ENCODE data around the gene TRIM17. TPM values are rescaled to one million over a fixed set of nuclear protein-coding genes. Genes with fewer than 3 reads are reported as not detected.
A peak's percentile ranks its signal among the peaks of the same experiment; 100 is the strongest.

Gene TRIM17
- total and polyA plus RNA-seq, 2 donors from 2014 or later = 1.3 to 6.5 TPM

GRCh38 chr1:228370439-228370940 is 46.2 kb downstream of the TRIM17 start:
- Histone ChIP-seq H3K27ac (ENCODE audit: low read depth in 2 of 2, low read length in 2 of 2) (no peak overlapping the region), H3K4me3 (ENCODE audit: low read length in 3 of 3) (no peak overlapping the region), H3K36me3 (ENCODE audit: control insufficient read depth in 2 of 3, insufficient read depth in 3 of 3, low read length in 3 of 3) (no peaks in the 10 kb centered on the region), H3K27me3 (ENCODE audit: control insufficient read depth, insufficient read depth, low read length) (no peaks in the 10 kb centered on the region), H3K9ac (ENCODE audit: low read length in 3 of 3) (no peak overlapping the region), H3K9me3 (ENCODE audit: control insufficient read depth in 2 of 3, insufficient read depth in 1 of 3, low read length in 3 of 3) (no peaks in the 10 kb centered on the region), H3K4me1 (ENCODE audit: control insufficient read depth in 2 of 3, insufficient read depth in 2 of 3, low read depth in 1 of 3, low read length in 3 of 3) (peaks cover 0 to 12% (median 0%) of the 10 kb centered on the region in 3 donors)
- intact Hi-C loops (cut with DNase I) = no loop called here
- FAIRE-seq = no peak
- TF ChIP-seq, protein P1, sequence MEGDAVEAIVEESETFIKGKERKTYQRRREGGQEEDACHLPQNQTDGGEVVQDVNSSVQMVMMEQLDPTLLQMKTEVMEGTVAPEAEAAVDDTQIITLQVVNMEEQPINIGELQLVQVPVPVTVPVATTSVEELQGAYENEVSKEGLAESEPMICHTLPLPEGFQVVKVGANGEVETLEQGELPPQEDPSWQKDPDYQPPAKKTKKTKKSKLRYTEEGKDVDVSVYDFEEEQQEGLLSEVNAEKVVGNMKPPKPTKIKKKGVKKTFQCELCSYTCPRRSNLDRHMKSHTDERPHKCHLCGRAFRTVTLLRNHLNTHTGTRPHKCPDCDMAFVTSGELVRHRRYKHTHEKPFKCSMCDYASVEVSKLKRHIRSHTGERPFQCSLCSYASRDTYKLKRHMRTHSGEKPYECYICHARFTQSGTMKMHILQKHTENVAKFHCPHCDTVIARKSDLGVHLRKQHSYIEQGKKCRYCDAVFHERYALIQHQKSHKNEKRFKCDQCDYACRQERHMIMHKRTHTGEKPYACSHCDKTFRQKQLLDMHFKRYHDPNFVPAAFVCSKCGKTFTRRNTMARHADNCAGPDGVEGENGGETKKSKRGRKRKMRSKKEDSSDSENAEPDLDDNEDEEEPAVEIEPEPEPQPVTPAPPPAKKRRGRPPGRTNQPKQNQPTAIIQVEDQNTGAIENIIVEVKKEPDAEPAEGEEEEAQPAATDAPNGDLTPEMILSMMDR (IDR thresholded peaks at IDR 0.05; ENCODE audit: borderline replicate concordance, extremely low read depth, insufficient read depth) = no peak
- DNase-seq = peak in 2 of 5 donors; percentile 57 to 64

DNA sequence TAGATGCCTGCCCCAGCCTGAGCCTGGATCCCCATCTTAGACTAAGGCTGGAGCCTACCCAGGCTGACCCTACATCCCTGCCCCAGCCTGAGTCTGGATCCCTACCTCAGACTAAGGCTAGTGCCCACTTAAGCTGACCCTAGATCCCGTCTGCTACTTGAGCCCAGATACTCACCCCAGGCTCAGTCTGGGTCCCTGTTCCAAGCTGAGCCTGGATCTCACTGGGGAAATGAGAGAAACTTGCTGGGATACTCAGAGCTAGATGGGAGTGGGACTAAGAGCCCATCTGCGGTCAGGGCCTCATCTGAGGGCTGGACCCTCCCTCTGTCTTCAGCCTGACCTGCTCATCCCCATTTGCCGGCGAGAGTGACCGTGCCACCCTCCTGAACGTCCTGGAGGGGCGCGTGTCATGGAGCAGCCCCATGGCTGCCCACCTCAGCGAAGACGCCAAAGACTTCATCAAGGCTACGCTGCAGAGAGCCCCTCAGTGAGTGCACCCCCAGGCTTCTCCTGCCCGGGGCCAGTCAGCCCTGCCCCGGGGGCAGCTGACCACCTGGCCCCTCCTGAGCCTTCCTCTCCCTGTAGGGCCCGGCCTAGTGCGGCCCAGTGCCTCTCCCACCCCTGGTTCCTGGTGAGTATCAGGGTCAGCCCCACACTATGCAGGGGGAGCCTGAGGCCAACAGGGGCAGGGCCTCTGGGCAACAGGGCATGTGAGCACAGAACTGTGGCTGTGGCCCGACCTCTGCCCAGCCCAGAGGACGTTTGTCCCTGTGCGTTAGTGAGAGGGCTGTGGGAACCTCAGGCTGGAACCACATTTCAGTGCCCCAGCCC is 46.8 kb downstream of the TRIM17 start:
- no peak overlapping the region for H3K4me3 ChIP-seq (ENCODE audit: low read length in 3 of 3)
- H3K9me3 ChIP-seq (ENCODE audit: control insufficient read depth in 2 of 3, insufficient read depth in 1 of 3, low read length in 3 of 3) = no peaks in the 10 kb centered on the region
- H3K27me3 ChIP-seq (ENCODE audit: control insufficient read depth, insufficient read depth, low read length) = no peaks in the 10 kb centered on the region
- no peak overlapping the region for H3K9ac ChIP-seq (ENCODE audit: low read length in 3 of 3)
- FAIRE-seq = no peak
- intact Hi-C loops (cut with DNase I) = no loop called here
- H3K27ac ChIP-seq (ENCODE audit: low read depth in 2 of 2, low read length in 2 of 2) = no peak overlapping the region
- DNase-seq = peak in 1 of 5 donors; percentile 65
- no peaks in the 10 kb centered on the region for H3K36me3 ChIP-seq (ENCODE audit: control insufficient read depth in 2 of 3, insufficient read depth in 3 of 3, low read length in 3 of 3)
- peaks cover 0 to 12% (median 0%) of the 10 kb centered on the region in 3 donors for H3K4me1 ChIP-seq (ENCODE audit: control insufficient read depth in 2 of 3, insufficient read depth in 2 of 3, low read depth in 1 of 3, low read length in 3 of 3)
- TF ChIP-seq, protein P1 (IDR thresholded peaks at IDR 0.05; ENCODE audit: borderline replicate concordance, extremely low read depth, insufficient read depth) = no peak

DNA sequence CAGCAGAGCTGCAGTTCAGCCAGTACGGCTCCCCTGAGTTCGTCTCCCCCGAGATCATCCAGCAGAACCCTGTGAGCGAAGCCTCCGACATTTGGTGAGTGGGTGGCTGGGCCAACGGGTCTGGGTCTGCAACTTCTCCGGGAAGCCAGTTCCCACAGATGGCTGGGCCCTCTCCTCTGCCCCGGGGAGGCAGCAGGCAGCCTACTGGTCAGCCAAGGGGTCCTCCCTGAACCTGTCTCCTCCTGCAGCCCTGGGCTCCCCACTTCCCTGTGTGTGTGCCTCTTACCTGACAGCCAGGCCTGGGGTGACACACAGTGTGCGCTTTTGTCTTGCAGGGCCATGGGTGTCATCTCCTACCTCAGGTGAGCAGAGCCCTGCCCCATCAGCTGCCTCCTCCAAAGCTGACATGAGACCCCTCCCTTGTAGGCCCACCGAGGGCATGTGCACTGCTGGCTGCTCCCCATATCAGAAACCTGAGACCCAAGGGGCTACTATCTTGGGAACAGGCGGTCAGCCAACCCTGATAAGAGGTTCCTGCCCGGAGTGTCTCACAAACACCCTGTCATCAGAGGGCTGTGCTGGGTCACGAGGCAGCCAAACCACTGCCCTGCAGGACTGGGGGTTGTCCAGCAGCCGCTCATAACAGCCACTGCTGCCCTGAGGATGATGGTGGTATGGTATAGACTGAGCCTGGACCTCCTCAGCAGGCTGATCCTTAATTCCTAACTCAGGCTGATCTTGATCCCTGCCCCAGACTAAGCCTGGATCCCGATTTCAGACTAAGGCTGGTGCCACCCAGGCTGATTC is 47.7 kb downstream of the TRIM17 start:
- Histone ChIP-seq H3K9me3 (ENCODE audit: control insufficient read depth in 2 of 3, insufficient read depth in 1 of 3, low read length in 3 of 3) (no peaks in the 10 kb centered on the region), H3K9ac (ENCODE audit: low read length in 3 of 3) (no peak overlapping the region), H3K27ac (ENCODE audit: low read depth in 2 of 2, low read length in 2 of 2) (no peak overlapping the region), H3K27me3 (ENCODE audit: control insufficient read depth, insufficient read depth, low read length) (no peaks in the 10 kb centered on the region), H3K4me1 (ENCODE audit: control insufficient read depth in 2 of 3, insufficient read depth in 2 of 3, low read depth in 1 of 3, low read length in 3 of 3) (peaks cover 0 to 12% (median 0%) of the 10 kb centered on the region in 3 donors), H3K4me3 (ENCODE audit: low read length in 3 of 3) (no peak overlapping the region), H3K36me3 (ENCODE audit: control insufficient read depth in 2 of 3, insufficient read depth in 3 of 3, low read length in 3 of 3) (no peaks in the 10 kb centered on the region)
- FAIRE-seq (no peak), DNase-seq (peak in 2 of 5 donors; percentile 41 to 53)
- intact Hi-C loops (cut with DNase I) = no loop called here
- TF ChIP-seq, protein P1 (IDR thresholded peaks at IDR 0.05; ENCODE audit: borderline replicate concordance, extremely low read depth, insufficient read depth) = no peak
